Skin epidermis (tissue), 12 donors: ENCODE measurements around the gene INTS11.
A peak's percentile ranks its signal among the peaks of the same experiment; 100 is the strongest.
"Not testable (repeated sequence)": the region's sequence is repeated elsewhere in the genome, so short reads cannot be mapped to it uniquely, and the experiment has no call there.

Experiments
- H3K27ac ChIP-seq, 21 experiments: fragments of 200-600 bp; sonication (generic) in 11 of 21; one replicate each; pipeline ENCODE4 v1.5.0; 2020; ENCODE audit warnings: mild to moderate bottlenecking in 3 of 21, inconsistent platforms in 2 of 21, moderate library complexity in 2 of 21
- H3K4me3 ChIP-seq, 7 experiments: fragments of 200-600 bp; sonication (generic) in 2 of 7; one replicate each; pipeline ENCODE4 v1.5.0; 2020; ENCODE audit warnings: inconsistent platforms in 2 of 7, mild to moderate bottlenecking in 2 of 7, moderate library complexity in 1 of 7

INTS11 gene

DNA sequence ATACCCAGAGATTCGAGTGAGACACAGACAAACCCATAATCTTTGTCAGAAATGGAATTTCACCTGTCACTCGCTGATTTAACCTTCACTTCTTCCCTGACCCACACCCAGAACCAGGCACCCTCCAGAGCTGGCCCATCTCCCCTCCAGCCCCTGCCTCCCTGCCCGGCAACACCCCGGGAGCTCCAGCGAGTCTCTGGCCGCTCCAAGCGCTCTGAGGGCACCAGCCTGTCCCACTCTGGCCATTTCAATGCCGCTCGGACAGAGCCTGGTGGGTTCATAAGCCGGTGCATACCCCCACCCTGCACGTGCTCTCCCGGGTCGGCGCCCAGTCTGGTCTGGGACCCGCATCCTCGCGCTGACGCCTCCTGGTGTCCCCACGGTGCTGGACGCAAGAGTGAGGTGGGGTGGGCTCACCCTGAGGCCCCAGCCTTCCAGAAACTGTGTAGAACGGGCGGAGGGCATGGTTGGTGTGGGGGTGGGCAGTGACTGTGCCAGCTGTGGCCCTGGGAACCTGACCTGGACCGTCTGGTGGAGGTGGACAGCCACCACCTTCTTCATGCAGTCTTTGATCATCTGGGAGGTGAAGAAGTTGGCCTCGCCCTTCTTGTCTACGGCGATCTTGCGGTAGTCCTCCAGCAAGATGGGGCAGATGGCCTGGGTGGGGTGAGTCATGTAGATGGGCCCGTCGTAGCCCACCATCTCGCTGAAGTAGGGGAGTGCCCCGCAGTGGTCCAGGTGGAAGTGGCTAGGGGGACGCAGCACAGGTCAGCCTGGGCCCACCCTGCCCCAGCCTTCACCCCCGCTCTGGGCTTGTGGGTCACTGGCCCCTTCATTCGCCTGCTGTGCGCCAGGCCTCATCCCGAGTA, 5.4 kb downstream of the INTS11 start:
- Histone ChIP-seq H3K27ac (peak overlapping the region in 6 of 21 experiments; percentile 13 to 62 (median 30)), H3K4me3 (no peak overlapping the region)

DNA sequence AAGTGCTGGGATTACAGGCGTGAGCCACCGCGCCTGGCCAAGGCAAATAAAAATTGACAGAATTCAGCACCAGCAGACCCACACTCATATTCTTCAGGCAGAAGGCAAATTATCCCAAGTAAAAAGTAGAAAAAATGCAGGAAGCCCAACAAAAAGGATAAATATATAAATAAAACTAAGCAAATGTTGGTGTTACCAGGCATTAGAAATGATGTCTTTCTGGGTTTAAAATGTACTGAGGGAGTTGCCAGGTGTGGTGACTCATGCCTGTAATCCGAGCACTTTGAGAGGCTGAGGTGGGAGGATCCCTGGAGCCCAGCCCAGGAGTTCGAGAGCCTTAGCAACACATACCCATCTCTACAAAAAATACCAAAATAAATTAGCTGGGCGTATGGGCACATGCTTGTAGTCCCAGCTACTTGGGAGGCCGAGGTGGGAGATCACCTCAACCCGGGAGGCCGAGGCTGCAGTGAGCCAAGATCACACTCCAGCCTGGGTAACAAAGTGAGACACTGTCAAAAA, 6.3 kb downstream of the INTS11 start:
- H3K27ac ChIP-seq, result peak overlapping the region in 4 of 21 experiments; percentile 19 to 69 (median 28)
- no peak overlapping the region for H3K4me3 ChIP-seq

DNA sequence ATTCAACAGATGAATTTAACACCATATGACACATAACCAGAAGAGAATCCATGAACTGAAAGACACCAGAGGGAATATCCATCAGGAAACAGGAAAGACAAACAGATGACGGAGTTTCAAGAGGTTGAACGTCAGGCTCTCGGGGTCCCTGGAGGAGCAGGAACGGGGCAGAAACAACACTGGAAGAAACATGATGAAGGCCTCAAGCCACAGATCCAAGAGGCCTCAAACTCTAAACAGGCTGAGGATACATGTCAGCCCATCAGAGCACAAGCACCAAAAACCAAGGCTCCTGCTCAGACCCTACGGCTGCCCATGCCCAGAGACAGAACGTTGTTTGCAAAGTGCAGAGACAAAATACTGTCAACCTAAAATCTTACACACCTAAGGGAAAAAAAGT, 7.0 kb downstream of the INTS11 start:
- Histone ChIP-seq H3K4me3 (no peak overlapping the region), H3K27ac (peak overlapping the region in 2 of 21 experiments; percentile 19 to 69)

DNA sequence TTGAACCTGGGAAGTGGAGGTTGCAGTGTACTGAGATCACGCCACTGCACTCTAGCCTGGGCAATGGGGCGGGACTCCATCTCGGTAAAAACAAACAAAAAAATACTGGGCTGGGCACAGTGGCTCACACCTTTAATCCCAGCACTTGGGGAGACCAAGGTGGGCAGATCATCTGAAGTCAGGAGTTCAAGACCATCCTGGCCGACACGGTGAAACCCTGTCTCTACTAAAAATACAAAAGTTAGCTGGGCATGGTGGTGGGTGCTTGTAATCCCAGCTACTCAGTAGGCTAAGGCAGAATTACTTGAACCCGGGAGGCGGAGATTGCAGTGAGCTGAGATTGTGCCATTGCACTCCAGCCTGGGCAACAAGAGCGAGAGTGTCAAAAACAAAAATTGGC, 8.3 kb downstream of the INTS11 start:
- not testable (repeated sequence) for H3K27ac ChIP-seq, H3K4me3 ChIP-seq

DNA sequence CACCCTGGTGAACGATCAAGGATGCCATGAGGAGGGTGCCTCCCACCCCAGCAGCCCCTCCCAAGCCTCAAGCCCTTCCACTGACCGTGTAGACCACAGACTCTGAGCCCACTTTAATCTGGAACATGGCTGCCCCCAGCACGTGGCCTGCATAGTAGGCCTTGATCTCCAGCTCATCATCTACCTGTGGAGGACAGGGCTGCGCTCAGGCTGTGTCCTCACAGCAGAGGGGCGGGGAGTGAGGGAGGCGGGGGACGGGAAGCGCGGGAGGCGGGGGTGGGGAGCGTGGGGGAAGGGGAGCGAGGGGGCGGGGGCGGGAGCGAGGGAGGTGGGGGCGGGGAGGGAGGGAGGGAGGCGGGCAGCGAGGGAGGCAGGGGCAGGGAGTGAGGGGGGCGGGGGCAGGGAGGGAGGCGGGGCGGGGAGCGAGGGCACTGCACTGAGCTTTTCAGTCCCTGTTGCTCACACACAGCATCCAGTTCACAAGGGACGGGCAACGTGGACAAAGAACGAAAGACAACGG, 9.0 kb downstream of the INTS11 start:
- no peak overlapping the region for H3K27ac ChIP-seq

DNA sequence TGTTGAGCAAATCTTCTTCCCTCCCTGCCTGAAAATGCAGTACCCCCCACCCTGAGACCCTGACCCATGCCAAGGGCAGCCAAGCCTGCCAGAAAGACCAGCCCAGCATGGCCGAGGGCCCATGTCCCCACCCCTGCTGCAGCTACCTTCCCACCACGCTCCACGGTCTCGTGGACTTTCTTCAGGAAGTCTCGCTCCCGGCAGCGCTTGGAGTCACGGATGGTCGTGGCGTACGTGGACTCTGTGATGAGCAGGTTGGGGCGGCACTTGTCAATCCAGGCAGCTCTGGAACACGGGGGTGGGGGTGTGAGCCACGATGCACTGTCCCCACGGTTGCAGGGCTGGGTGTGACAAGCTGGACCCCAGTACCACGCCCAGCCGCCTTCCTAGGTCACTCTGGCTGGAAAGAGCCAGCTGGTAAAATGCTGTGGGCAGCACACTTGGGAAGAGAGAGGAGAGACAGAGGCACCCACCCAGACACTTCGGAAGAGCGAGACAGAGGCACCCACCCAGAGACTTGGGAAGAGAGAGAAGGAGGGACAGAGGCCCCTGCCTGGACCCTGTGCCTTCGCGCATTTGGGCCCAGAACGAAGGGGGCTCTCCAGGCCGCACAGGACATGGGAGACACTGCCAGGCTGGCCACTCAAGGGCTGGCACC, 9.7 kb downstream of the INTS11 start:
- no peak overlapping the region for H3K27ac ChIP-seq
- H3K4me3 ChIP-seq, result no peak overlapping the region

More for the DNA sequence above, 9.0 kb downstream of the INTS11 start:
- H3K4me3 ChIP-seq, result no peak overlapping the region

DNA sequence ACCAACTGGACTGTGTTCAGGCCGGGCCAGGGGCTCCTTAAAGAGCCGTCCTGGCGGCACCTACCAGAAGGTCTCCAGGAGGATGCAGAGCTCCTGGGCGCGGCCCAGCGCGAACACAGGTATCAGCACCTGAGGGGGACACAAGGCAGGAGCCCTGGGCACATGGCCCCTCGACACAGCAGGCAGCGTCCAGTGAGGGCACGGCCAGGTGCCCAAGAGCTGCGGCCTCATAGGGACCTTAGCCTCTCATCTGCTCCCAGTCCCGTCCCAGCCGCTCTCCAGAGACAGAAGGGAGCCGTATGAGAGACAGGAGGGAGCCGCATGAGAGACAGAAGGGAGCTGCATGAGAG, 10.2 kb downstream of the INTS11 start:
- Histone ChIP-seq H3K27ac (no peak overlapping the region), H3K4me3 (no peak overlapping the region)

DNA sequence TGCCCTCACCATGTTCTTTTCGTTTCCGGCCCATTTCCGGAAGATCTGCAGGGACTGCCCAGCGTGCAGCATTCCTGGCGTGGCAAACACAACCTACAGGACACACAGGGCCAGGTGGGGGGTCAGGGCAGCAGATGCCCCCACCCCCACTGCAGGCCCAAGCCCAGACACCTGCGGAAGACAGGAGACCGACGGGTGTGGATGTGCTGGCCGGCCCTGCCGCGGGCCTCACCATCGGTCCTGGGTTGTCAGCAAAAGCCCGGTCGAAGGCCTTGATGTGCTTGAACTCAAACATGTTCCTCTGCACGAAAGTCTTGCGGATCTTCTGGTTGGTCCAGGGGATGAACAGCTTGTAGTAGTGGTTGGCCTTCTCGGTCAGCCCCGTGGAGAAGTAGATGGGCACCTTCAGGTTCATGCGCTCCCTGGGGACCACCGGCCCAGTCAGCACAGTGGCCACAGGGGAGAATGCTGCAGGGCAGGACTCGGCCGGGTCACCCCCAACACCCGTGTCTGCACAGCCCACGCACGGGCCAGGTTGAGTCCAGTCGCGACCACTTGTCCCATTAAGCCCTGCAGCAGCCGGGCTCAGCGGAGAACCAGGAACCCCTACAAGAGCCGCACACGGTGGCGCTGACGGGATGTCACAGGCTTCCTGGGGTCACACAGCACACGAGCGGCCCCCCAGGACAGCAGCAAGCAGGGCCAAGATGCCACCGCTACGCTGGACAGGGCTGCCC, 10.8 kb downstream of the INTS11 start:
- H3K27ac ChIP-seq, result no peak overlapping the region
- no peak overlapping the region for H3K4me3 ChIP-seq

DNA sequence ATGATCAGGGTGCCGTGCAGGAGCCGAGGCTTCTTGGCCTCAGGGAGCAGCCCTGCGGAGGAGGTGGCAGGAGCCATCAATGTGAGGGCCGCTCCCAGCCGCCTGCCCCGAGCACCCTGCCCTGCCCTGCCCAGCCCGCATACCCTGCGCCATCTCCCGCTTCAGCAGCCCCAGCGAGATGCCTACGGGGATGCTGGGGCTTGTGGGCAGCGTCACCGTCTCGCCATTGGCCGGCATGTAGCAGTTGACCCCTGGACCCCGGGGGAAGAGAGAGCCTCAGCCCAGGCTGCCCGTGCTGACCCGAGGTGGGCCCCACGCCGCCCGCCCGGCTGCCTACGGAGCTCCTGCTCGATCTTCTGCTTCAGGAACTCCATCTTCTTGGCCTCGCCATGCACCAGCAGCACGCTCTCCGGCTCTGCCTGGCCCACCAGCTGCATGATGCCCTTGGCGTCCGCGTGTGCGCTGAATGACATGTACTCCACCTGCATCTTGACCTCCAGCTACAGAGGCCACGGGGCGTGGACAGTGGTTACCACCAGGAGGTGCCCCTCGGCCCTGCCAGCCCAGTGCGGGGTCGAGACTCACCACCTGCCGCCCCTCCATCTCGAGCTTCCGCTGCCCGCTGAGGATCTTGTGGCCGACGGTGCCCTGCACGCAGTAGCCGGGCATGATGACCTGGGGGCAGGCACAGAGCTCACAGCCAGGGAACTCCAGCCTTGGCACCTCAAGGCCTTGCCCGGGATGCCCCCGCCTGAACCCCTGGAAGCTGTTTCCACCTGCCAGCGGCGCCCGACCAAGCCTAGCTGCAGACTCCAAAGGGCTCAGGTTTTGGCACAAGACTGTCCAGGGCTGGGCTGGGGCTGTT, 11.8 kb downstream of the INTS11 start:
- Histone ChIP-seq H3K4me3 (no peak overlapping the region), H3K27ac (no peak overlapping the region)

DNA sequence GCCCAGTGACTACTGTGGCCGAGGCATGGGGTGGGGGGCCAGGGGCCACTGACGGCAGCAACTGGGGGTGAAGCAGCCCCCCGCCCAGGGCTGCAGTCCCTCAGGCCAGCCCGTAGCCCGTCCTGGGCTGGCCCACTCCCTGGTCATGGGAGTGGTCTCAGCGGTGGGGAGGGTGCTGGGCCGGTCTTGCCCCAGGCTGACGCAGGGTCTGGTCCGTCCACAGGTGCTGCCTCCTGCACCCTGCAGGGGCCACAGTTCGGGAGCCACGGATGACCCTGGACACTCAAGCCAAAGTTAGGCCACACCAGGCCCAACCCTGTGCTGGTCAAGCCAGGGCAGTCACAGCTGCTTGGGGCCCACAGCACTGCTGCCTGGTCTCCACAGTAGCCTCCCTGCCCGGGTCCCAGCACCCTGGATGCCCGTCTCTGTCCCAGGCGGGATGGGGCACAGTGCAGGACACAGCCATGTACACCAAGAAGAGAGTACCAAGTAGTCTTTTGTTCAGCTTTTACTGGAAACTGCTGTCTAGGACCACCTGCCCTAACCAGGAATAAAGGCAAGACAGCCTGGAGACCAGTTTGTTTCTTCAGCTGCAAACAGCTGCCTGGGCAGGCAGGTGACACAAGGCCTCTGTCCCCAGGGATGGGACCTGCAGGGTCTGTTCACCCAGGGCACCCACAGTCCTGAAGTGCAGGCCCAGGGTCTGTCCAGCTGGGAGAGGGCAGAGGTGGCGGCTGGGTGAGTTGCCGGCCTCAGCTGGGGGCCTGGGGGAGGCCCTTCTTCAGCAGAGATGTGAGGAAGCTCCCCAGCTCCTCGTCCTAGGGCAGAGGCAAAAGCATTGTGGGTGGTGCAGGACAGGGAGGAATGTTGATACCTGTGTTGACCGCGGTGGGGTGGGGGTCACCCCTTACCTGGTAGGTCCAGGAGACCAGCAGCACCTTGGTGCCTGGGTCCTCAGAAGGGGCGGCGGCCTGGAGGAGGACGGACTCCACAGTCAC, 13.1 kb downstream of the INTS11 start:
- Histone ChIP-seq H3K4me3 (no peak overlapping the region), H3K27ac (peak overlapping the region in 8 of 21 experiments; percentile 1 to 97 (median 24))

DNA sequence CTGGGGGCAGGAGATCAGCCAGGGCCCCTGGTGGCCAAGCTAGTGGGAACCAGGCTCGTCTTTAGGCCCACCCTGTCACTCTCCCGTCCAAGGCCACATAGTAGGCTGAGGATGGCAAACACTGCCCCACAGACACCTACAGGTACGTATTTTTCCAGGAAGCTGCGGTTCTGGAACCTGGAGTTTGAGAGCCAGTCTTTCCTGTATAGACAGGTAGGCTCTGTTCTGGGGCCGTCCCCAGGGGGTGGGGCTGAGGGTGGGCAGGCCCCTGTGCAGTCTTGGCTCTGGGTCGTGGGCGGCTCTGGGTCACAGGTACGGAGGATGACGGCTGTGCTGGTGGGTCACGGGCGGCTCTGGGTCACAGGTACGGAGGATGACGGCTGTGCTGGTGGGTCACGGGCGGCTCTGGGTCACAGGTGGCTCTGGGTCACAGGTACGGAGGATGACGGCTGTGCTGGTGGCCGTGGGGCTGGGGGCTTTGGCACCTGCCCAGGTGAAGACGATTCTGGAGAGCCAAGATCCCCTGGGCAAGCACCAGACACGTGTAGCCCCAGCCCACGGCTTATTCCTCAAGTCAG, 13.9 kb downstream of the INTS11 start:
- H3K4me3 ChIP-seq, result peak overlapping the region in 2 of 7 experiments; percentile 90
- peak overlapping the region in 16 of 21 experiments; percentile 23 to 97 (median 92) for H3K27ac ChIP-seq

DNA sequence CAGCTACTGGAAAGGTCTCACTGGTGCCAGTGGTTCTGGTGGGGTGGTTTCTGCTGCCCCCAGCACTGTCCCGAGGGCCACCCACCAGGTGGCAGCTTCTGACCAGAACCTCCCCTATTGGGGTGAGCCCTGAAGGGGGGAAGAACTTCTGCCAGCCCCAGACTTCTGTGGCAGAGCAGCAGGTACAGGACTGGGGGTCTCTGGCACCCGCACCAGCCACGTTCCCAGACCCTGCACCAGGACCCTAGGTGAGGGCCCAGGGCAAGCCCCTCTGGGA, 14.4 kb downstream of the INTS11 start:
- Histone ChIP-seq H3K4me3 (peak overlapping the region in 4 of 7 experiments; percentile 81 to 92 (median 90)), H3K27ac (peak overlapping the region in 16 of 21 experiments; percentile 23 to 97 (median 92))

DNA sequence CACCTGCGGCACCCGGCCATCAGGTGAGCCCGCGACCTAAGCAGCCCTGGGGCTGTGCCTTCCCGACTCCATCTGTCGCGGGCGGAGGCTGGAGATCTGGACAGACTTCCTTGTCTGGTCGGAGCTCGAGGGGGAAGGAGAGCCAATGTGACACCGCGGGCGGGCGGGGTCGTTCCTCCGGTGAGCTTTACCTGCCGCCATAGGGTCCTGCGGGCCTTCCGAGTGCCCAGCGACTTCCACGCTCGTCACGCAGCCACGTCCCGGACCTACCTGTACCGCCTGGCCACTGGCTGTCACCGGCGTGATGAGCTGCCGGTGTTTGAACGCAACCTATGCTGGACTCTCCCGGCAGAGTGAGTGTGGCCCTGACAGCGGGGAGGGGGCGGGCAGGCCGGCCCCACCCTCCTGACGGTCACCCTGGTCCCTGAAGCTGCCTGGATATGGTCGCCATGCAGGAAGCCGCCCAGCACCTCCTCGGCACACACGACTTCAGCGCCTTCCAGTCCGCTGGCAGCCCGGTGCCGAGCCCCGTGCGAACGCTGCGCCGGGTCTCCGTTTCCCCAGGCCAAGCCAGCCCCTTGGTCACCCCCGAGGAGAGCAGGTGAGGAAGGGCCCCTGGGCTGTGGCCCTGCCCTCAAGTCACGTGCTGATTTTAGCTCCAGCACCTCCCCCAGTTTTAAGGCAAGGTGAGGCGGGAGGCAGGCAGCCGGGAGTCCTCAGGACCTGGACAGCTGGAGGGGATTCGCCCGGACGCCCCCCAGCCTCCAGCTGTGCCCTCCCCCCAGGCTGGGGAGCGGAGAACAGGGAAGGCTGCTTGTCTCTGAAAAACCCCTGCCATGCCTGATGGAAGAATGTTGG, 15.0 kb downstream of the INTS11 start:
- H3K4me3 ChIP-seq, result peak overlapping the region; percentile 75 to 92 (median 90)
- H3K27ac ChIP-seq, result peak overlapping the region in 20 of 21 experiments; percentile 77 to 97 (median 92)

DNA sequence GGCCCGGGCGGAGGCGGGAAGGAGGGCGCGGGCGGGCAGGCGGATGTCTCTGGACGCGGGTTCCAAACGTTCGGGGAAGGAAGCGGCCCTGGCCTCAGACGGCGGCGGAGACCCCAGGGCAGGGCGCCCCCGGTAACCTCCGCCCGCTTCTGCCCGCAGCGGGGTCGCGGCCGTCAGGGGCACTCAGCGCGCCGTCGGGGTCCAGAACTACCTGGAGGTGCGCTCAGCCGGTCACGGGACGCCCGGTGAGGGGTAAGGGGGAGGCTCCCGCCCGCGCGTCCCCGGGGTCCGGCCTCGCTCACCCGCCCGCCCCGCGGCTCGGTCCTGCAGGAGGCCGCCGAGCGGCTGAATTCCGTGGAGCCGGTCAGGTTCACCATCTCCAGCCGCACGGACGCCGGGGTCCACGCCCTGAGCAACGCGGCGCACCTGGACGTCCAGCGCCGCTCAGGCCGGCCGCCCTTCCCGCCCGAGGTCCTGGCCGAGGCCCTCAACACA, 15.7 kb downstream of the INTS11 start:
- Histone ChIP-seq H3K27ac (peak overlapping the region; percentile 77 to 97 (median 92)), H3K4me3 (peak overlapping the region; percentile 75 to 92 (median 90))

DNA sequence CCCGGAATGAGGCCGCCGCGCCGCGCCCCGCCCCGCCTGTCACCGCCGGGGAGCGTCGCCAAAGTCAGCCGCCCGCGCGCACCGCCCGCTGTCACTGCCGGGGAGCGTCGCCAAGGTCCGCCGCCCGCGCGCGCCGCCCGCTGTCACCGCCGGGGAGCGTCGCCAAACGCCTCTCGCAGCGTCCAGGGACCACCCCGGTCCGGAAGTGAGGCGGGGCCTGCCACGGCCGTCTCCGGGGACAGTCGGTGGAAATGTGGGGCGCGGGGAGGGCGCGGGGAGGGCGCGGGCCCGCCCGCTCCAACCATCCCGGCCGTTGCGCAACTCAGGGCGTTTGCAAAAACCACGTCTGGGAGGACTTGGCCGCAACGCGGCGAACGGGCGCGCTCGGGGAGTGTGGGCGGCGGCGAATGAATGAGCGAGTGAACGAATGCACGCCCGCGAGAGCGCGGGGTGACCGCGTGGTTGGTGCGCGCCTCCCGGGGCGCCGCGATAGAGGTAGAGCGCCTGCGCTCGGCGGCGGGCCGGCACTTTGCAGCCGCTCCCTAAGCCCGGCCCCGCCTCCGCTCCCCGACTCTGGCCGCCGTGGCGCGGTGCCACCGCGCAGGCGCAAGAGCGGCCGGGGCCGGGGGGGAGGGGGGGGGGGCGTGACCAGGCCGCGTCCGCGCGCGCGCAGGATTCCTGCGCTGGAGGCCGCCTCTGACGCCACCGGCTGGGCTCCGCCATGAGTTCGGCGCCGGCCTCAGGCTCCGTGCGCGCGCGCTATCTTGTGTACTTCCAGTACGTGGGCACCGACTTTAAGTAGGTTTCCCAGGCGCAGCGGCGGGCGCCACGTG, 16.3 kb downstream of the INTS11 start, which contains the start of the genes ACAP3 and PUSL1:
ACAP3 (minus strand) TSS at position 8 of the 833 bp plus-strand sequence. CDS start 115 bp downstream, outside the sequence.
PUSL1 (plus strand) TSS at position 675 of the 833 bp plus-strand sequence; CDS start at position 722, 47 bp downstream.
- peak within 1 kb of the TSS; percentile 81 to 97 (median 92) for H3K27ac ChIP-seq
- H3K4me3 ChIP-seq, result peak within 1 kb of the TSS; percentile 75 to 92 (median 90)
